Measurements from ENCODE around the gene CDV3.

GRCh38 chr3:133575086-133575485 lies 1.6 kb downstream of the CDV3 start:
- TF ChIP-seq CTCF (IDR thresholded peaks at IDR 0.05) (no peak), POLR2A (IDR thresholded peaks at IDR 0.05) (no peak)

Data from Peyer's patch (tissue), 4 donors.